Sigmoid colon (tissue), 4 donors: ENCODE measurements around the gene EPB41L1.

Source experiments
- POLR2A ChIP-seq, 2 donors: fragments of 450-650 bp; IDR thresholded peaks; one replicate each; pipeline ENCODE4 v1.6.1; 2016; ENCODE audit warnings: antibody characterized with exemption in 2 of 2, mild to moderate bottlenecking in 2 of 2, moderate library complexity in 2 of 2
- POLR2AphosphoS5 ChIP-seq, 4 donors: sonication (generic); formaldehyde crosslinking; IDR thresholded peaks; one replicate each; pipeline ENCODE4 v1.6.1; 2017; ENCODE audit warnings: antibody characterized with exemption in 4 of 4
- TF ChIP-seq, protein P1 (sequence below), 4 experiments: fragments of 450-650 bp in 3 of 4; fragments of 200-600 bp in 1 of 4; IDR thresholded peaks; one replicate each; pipeline ENCODE4 v1.5.1; 2016 to 2019; ENCODE audit warnings: antibody characterized with exemption in 4 of 4, mild to moderate bottlenecking in 3 of 4, moderate library complexity in 2 of 4

DNA sequence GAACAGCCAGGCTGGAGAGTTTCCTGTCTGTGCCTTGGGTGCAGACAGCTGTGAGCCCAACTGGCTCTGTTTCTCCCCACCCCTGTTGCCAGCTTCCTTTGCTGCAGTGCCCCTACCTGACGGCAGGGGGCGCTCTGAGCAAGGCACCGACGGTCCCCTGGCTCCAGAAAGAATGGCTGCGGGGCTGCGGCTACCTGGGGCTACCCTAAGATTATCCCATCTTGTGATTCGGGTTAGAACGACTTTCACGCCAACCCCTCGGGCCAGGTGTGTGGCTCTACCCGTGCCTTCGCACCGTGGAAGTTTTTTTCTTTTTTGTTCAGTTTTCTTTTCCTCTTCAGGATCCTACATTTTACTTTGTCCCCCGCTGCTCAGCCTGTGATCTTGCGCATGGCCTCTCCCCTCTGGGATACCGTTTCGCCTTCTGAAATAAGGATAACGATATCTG lies 48.4 kb downstream of the EPB41L1 start:
- TF ChIP-seq, protein P1, sequence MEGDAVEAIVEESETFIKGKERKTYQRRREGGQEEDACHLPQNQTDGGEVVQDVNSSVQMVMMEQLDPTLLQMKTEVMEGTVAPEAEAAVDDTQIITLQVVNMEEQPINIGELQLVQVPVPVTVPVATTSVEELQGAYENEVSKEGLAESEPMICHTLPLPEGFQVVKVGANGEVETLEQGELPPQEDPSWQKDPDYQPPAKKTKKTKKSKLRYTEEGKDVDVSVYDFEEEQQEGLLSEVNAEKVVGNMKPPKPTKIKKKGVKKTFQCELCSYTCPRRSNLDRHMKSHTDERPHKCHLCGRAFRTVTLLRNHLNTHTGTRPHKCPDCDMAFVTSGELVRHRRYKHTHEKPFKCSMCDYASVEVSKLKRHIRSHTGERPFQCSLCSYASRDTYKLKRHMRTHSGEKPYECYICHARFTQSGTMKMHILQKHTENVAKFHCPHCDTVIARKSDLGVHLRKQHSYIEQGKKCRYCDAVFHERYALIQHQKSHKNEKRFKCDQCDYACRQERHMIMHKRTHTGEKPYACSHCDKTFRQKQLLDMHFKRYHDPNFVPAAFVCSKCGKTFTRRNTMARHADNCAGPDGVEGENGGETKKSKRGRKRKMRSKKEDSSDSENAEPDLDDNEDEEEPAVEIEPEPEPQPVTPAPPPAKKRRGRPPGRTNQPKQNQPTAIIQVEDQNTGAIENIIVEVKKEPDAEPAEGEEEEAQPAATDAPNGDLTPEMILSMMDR (IDR thresholded peaks at IDR 0.05), result peak; percentile 73 to 96 (median 79)
- no peak for TF ChIP-seq POLR2A (IDR thresholded peaks at IDR 0.05)
- no peak for TF ChIP-seq POLR2AphosphoS5 (IDR thresholded peaks at IDR 0.05)
